HG03064 (cell line): Measurements from ENCODE around the gene ONECUT3.

ENCODE experiments used
- ATAC-seq: cut with Tn5 transposase; IDR thresholded peaks from one replicate; pipeline ENCODE4 v1.9.1; 2021; ENCODE audit warnings: low read depth; ENCODE audit not compliant: unreplicated experiment

Gene ONECUT3

GRCh38 chr19:1739960-1740629 is 13.2 kb upstream of the ONECUT3 start:
- ATAC-seq = no peak

GRCh38 chr19:1742989-1743696 is 10.2 kb upstream of the ONECUT3 start:
- ATAC-seq = no peak

DNA sequence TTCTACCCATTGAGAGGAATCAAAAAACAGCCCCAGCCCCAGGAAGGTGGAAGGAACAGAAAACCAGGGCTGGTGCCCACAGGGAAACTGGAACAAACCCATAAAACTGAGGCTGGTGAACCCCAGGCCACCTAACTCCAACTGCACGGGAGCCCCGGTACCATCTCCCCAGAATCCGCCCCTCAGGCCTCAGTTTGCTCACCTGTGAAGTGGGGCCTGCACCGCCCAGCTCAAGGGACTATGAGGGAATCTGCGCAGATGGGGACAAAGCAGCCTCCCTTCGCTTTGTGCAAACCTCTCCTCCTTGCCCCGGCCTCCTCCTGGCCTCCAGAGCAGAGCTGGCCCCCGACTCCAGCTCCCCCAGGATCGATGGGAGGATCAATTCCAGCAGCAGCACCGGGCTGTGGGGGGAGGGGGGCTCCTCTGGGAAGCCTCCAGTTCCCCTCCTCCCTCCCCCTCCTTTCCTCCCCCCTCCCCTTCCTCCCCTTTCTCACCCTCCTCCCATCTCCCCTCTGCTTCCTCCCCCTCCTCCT is 9.1 kb upstream of the ONECUT3 start:
- ATAC-seq = no peak

GRCh38 chr19:1744822-1745563 is 8.3 kb upstream of the ONECUT3 start:
- ATAC-seq = no peak

GRCh38 chr19:1745589-1746031 is 7.7 kb upstream of the ONECUT3 start:
- ATAC-seq = no peak

- no peak for ATAC-seq
These were observed 6.7 kb upstream of the ONECUT3 start for GRCh38 chr19:1746401-1747284.

- no peak for ATAC-seq
These were observed 5.8 kb upstream of the ONECUT3 start for GRCh38 chr19:1747285-1748114.

DNA sequence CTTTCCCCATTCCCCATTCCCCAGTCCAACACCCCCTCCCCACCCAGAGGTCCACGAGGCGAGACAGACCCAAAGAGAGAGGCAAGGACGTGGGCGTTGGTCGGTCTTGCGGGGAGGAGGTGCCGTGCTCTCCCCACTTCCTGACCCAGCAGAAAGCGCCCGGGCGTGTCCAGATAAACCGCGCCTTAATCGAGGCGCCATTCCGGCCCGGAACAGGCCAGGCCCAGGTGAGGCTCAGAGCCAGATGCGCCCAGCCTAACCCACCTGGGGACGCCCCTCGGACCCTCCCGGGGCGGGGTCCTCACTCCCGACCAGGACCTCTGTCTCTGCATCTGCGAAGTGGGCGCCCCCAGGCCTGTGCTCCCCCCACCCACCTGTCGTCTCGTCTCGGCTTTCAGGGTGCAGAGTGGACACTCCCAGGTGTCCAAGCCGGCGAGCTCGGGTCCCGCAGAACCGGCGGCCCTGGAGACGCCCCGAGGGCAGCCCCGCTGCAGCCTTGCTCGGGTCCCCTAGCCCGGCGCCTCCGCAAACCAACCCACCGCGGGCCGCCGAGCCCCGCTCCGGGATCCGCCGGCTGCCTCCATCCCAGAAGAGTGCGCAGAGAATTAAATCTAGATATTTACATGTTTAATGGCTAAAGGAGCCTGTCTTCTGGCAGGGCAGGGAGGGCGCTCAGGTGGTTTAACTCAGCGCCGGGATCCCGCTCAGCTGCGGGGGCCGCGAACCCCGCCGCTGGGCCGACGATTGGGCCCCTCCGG is 5.0 kb upstream of the ONECUT3 start:
- no peak for ATAC-seq

- ATAC-seq = no peak
These were observed 4.4 kb upstream of the ONECUT3 start for GRCh38 chr19:1748873-1749341.

DNA sequence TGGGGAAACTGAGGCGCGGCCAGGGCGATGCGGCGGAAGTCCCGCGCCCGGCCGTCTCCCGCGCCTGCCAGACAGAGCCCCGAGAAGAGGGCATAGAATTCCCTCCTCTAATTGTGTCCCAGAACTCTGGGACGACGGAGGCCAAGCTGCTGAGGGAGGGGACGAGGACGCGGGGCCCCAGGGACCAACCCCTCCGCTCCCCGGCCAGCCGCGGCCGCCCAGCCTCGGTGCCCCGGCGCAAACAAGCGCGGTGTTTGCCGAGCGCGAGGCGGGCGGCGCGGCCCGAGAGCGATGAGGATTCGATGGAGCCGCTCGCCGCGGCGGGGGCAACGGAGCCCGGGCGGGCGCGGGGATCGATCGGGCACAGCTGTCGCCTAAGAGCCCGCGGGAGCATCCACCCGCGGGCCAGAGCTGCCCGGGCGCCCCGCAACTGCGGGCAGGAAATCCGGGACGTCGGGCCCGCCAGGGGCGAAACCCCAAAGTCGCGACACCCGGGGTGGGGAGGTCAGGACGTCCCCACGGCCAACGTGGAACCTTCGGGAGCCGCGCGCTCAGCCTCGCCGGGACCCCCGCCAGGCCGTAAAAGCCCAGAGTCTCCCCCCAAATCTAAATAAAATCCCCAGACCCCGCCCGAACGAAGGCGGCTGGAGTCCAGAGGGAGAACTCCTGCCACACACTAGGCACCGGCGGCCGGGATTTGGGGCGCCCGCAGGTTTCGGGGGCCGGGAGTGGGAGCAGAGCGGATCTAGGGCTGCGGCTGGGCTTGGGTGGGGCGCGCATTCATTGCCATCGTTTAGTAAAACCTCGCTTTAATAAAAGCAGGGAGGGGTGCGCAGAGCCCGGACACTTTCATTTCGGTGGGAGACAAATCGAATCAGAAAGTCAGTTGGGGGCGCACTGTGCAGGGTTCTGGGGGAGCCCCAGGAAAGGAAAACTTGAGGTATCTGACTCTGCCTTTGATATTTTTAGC is 3.6 kb upstream of the ONECUT3 start:
- ATAC-seq = no peak

DNA sequence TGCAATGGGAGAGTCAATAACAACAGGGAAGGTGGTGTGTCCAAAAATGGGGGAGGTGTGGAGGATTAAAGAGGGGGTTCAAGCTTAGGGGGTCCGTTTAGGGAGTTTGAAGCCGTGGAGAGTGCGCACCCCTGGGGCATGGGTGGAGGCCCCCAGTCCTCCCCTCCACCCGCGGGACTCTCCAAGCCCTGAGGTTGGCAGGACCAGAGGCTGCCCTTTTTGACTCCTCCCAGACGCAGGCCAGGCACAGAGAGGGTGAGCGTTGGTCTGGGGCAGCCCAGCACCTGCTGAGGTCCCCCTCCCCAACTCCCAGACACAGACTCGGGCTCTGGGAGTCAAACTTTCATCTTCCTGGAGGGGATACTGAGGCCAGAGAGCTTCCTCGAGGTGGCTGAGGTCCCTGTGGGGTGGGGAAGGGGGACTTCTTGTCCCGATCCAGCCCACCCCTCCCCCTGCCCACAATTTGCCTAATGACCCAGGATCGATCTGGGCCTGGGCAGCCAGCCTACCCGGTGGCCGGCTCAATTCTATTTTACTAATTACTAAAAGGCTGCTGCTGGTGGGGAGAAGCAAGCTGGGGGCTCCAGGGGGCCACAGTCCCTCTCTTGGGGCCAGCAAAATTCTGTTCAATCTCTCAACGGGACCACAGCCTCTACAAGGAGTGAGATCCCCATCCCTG is 2.8 kb upstream of the ONECUT3 start:
- no peak for ATAC-seq

DNA sequence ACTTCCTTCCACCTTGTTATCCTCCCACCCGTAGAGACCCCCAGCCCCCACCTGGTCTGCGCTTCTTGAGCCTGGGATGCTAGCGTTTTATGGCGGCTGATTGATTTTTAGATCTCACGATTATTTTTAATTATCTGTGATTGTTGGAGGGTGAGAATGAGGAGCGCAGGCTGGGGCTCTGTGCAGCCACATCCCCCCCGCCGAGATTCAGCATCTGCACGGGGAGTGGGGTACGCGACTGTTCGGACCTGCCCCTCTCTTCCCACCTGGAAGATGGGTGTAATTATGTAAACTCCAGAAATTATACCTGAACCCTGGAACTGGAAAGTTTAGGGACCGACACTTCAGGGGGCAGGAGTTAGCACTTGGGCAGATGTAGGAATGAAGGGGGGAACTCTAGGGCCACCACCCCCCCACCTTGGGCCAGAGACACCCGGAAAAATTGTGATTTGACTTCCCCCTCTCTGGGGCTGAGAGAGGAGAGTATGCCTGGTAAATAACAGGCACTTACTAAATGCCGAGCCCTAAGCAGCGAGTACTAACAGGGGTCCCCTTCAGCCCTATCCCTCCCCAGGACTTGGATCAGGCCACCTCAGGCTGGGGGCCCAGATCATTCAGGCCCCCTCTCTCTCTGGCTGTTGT is 1.8 kb upstream of the ONECUT3 start:
- ATAC-seq = no peak

DNA sequence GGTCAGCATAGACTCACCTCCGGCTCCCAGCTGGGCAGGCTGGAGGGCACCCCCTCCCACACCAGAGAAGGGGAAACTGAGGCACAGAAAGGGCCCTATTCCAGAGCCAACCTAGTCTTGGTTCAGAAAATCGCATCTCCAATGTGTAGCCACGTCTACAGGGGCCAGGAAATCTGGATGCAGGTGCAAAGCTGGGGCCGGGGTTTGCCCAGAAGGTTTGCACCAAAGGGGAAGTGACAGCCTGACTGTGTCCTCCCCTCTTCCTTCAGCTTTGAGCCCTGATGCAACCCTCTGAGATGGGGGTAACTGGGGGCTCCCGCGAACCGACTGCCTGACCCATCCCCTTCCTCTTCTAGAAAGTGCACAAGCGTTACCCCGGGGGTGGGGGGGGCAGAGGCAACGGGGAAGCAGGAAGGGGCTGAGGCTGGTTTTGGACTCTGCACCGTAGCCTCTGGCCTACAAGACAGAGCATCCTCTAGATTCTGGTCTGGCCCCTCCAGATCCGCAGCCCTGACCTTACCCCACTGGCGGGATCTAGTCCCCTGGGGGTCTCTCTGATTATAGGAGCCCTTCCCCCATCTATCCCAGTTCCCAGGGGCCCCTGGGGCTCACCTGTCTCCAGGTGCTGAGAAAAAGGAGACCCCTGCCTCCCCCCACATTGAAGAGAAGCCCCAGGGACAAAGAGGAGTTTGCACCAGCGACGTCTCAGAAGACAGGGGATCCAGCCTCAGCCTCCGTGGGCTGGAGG is 1.1 kb upstream of the ONECUT3 start:
- ATAC-seq = no peak

GRCh38 chr19:1754018-1754635 is 821 bp downstream of the ONECUT3 start:
- no peak for ATAC-seq
